ENCODE measurements around the gene ATF2.

ATF2 gene

GRCh38 chr2:175074478-175074877, 93.5 kb downstream of the ATF2 start:
- DNase-seq: no peak

- no peak for DNase-seq
Observed at GRCh38 chr2:175068534-175068933, 99.5 kb downstream of the ATF2 start.

GRCh38 chr2:175066411-175066810, 101.6 kb downstream of the ATF2 start:
- DNase-seq: no peak

- DNase-seq: no peak
Observed at GRCh38 chr2:175064797-175065196, 103.2 kb downstream of the ATF2 start.

- no peak for DNase-seq
Observed at GRCh38 chr2:175063741-175064140, 104.3 kb downstream of the ATF2 start.

GRCh38 chr2:175062787-175063585, 105.0 kb downstream of the ATF2 start:
- DNase-seq: no peak

- DNase-seq: no peak
Observed at GRCh38 chr2:175057078-175057685, 110.8 kb downstream of the ATF2 start.

- no peak for DNase-seq
Observed at GRCh38 chr2:175055993-175056392, 112.0 kb downstream of the ATF2 start.

GRCh38 chr2:175054340-175054739, 113.7 kb downstream of the ATF2 start:
- DNase-seq: no peak

- no peak for DNase-seq
Observed at GRCh38 chr2:175049661-175050060, 118.3 kb downstream of the ATF2 start.

- no peak for DNase-seq
Observed at GRCh38 chr2:175048275-175048674, 119.7 kb downstream of the ATF2 start.

GRCh38 chr2:175039490-175039889, 128.5 kb downstream of the ATF2 start:
- DNase-seq: no peak

- no peak for DNase-seq
Observed at GRCh38 chr2:175039031-175039430, 129.0 kb downstream of the ATF2 start.

- DNase-seq: no peak
Observed at GRCh38 chr2:175037941-175038340, 130.1 kb downstream of the ATF2 start.

GRCh38 chr2:175036582-175037018, 131.4 kb downstream of the ATF2 start:
- no peak for DNase-seq

GRCh38 chr2:175035806-175036205, 132.2 kb downstream of the ATF2 start:
- no peak for DNase-seq

GRCh38 chr2:175034716-175035115, 133.3 kb downstream of the ATF2 start:
- DNase-seq: no peak

- peak; percentile 8 for DNase-seq
Observed at GRCh38 chr2:175030380-175031271, 137.4 kb downstream of the ATF2 start.

- no peak for DNase-seq
Observed at GRCh38 chr2:175027755-175028154, 140.2 kb downstream of the ATF2 start.

- no peak for DNase-seq
Observed at GRCh38 chr2:175026385-175026784, 141.6 kb downstream of the ATF2 start.

- DNase-seq: no peak
Observed at GRCh38 chr2:175025946-175026345, 142.1 kb downstream of the ATF2 start.

GRCh38 chr2:175025233-175025632, 142.8 kb downstream of the ATF2 start:
- DNase-seq: no peak

GRCh38 chr2:175022923-175023322, 145.1 kb downstream of the ATF2 start:
- no peak for DNase-seq
